ENCODE results near the gene POLR3K. TPM values are rescaled to one million over a fixed set of nuclear protein-coding genes. Genes with fewer than 3 reads are reported as not detected.

POLR3K gene
- polyA plus RNA-seq, 2 of the 4 experiments (the other 2 are of a cell fraction), result 47.6 to 50.9 TPM

DNA sequence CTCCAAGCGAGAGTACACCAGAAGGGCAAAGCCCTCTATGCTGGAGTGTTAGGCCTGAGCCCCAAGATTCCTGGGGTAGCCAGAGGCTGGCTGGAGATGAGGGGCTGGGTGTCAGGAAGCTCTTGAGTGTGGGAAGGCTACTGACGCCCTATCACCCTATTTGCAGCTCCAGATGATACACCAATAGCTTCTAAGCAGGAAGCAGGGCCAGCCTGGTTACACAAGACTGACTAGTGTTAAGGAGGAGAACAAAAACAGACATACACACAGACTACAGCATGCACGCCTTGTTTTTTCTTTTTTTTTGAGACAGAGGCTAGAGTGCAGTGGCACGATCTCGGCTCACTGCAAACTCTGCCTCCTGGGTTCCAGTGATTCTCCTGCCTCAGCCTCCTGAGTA, 15.9 kb downstream of the POLR3K start:
- DNase-seq (ENCODE audit: low read depth in 1 of 2, low spot score in 1 of 2), result no peak
- 96% methylated on average over 5 of the region's 5 CpGs for WGBS (ENCODE audit: missing lambda C conversion rate)
- FAIRE-seq, result no peak
- POLR2A ChIA-PET, result no interaction called here
- CTCF ChIA-PET, result no interaction called here
- Histone ChIP-seq H3K4me3 (no peak overlapping the region), H3K4me1 (no peaks in the 10 kb centered on the region), H3K4me2 (no peak overlapping the region), H3K9me3 (no peaks in the 10 kb centered on the region), H3K27ac (no peak overlapping the region)
- ATAC-seq, result no peak
- TF ChIP-seq, protein P1, sequence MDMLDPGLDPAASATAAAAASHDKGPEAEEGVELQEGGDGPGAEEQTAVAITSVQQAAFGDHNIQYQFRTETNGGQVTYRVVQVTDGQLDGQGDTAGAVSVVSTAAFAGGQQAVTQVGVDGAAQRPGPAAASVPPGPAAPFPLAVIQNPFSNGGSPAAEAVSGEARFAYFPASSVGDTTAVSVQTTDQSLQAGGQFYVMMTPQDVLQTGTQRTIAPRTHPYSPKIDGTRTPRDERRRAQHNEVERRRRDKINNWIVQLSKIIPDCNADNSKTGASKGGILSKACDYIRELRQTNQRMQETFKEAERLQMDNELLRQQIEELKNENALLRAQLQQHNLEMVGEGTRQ (IDR thresholded peaks at IDR 0.05), result no peak
- TF ChIP-seq RARB (CRISPR knock-in tag; IDR thresholded peaks at IDR 0.05), result no peak
- TF ChIP-seq BHLHE40 (IDR thresholded peaks at IDR 0.05; ENCODE audit: low read depth, low read length), result no peak
- TF ChIP-seq JUN (IDR thresholded peaks at IDR 0.05), result no peak
- TF ChIP-seq HES2 (IDR thresholded peaks at IDR 0.05), result no peak
- TF ChIP-seq BCL3 (IDR thresholded peaks at IDR 0.05), result no peak
- TF ChIP-seq PHF8 (IDR thresholded peaks at IDR 0.05; ENCODE audit: borderline replicate concordance, low read depth), result no peak
- no peak for TF ChIP-seq RAD21 (conservative IDR thresholded peaks at IDR 0.05 in 1 of 2, IDR thresholded peaks at IDR 0.05 in 1 of 2)
- TF ChIP-seq KDM1A (IDR thresholded peaks at IDR 0.05; ENCODE audit: low read depth), result no peak
- TF ChIP-seq FOSB (CRISPR knock-in tag; IDR thresholded peaks at IDR 0.05), result no peak
- no peak for TF ChIP-seq CTCF (IDR thresholded peaks at IDR 0.05)
- TF ChIP-seq, protein P2, sequence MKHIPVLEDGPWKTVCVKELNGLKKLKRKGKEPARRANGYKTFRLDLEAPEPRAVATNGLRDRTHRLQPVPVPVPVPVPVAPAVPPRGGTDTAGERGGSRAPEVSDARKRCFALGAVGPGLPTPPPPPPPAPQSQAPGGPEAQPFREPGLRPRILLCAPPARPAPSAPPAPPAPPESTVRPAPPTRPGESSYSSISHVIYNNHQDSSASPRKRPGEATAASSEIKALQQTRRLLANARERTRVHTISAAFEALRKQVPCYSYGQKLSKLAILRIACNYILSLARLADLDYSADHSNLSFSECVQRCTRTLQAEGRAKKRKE (CRISPR knock-in tag; IDR thresholded peaks at IDR 0.05; ENCODE audit: low read depth), result no peak
- no peak for TF ChIP-seq ELK1 (IDR thresholded peaks at IDR 0.05; ENCODE audit: low read depth, low read length)
- no peak for TF ChIP-seq CBX2 (IDR thresholded peaks at IDR 0.05; ENCODE audit: borderline replicate concordance, low read depth)

- ChIA-PET CTCF (interaction anchor here (0.6 kb wide), 1 partner anchor 17 kb away, joined by 3 read pairs; the partner anchor contains the start of genes POLR3K and SNRNP25), POLR2A (no interaction called here)
- Histone ChIP-seq H3K27ac (no peak overlapping the region), H3K4me3 (no peak overlapping the region), H3K4me1 (no peaks in the 10 kb centered on the region), H3K4me2 (no peak overlapping the region), H3K9me3 (no peaks in the 10 kb centered on the region)
- ATAC-seq (no peak), DNase-seq (ENCODE audit: low read depth in 1 of 2, low spot score in 1 of 2) (no peak), FAIRE-seq (no peak)
- 92% methylated on average over 13 of the region's 15 CpGs for WGBS (ENCODE audit: missing lambda C conversion rate)
- TF ChIP-seq JUN (IDR thresholded peaks at IDR 0.05), result no peak
- TF ChIP-seq PBX3 (IDR thresholded peaks at IDR 0.05), result no peak
- no peak for TF ChIP-seq EHMT2 (IDR thresholded peaks at IDR 0.05; ENCODE audit: low read depth)
- TF ChIP-seq HOXB13 (CRISPR knock-in tag; IDR thresholded peaks at IDR 0.05; ENCODE audit: low read depth), result no peak
- no peak for TF ChIP-seq NFE2L2 (conservative IDR thresholded peaks at IDR 0.05; ENCODE audit: low read length)
- no peak for TF ChIP-seq ZFP36 (IDR thresholded peaks at IDR 0.05; ENCODE audit: borderline replicate concordance, partially characterized antibody)
- TF ChIP-seq EP300 (IDR thresholded peaks at IDR 0.05), result no peak
- no peak for TF ChIP-seq RARB (CRISPR knock-in tag; IDR thresholded peaks at IDR 0.05)
- TF ChIP-seq CBX2 (IDR thresholded peaks at IDR 0.05; ENCODE audit: borderline replicate concordance, low read depth), result no peak
- TF ChIP-seq KDM5A (IDR thresholded peaks at IDR 0.05), result no peak
These were observed 16.9 kb downstream of the POLR3K start for GRCh38 chr16:36336-36984.
